Transverse colon (tissue), 4 donors: ENCODE data around the gene SLC44A4. TPM values are rescaled to one million over a fixed set of nuclear protein-coding genes. Genes with fewer than 3 reads are reported as not detected.
A peak's percentile ranks its signal among the peaks of the same experiment; 100 is the strongest.

Source experiments
- DNase-seq: peaks from one replicate; pipeline ENCODE4 v3.0.0-alpha.2; 2019
- H3K27ac ChIP-seq, 4 donors: fragments of 200-600 bp; sonication (generic); 2 replicates each; pipeline ENCODE4 v1.5.1; 2016 to 2018; ENCODE audit warnings: inconsistent platforms in 4 of 4
- H3K27me3 ChIP-seq: fragments of 200-600 bp; sonication (generic); 2 replicates; pipeline ENCODE4 v1.5.1; 2017; ENCODE audit warnings: inconsistent platforms
- H3K36me3 ChIP-seq, 4 donors: fragments of 200-600 bp; sonication (generic); 2 replicates each; pipeline ENCODE4 v1.5.1; 2017 to 2019; ENCODE audit warnings: inconsistent platforms in 4 of 4
- H3K4me1 ChIP-seq, 4 donors: fragments of 200-600 bp; sonication (generic); 2 replicates each; pipeline ENCODE4 v1.5.1; 2017 to 2020; ENCODE audit warnings: inconsistent platforms in 4 of 4
- H3K4me3 ChIP-seq, 4 donors: fragments of 200-600 bp; sonication (generic); 1 replicate in 1 of 4; 2 replicates in 3 of 4; pipeline versions ENCODE4 v1.5.1 to v1.6.1; 2017 to 2019; ENCODE audit warnings: inconsistent platforms in 4 of 4
- H3K9me3 ChIP-seq, 2 donors: fragments of 200-600 bp; sonication (generic); 2 replicates each; pipeline ENCODE4 v1.5.1; 2017 to 2019; ENCODE audit warnings: inconsistent platforms in 2 of 2
- CTCF ChIP-seq, 5 experiments: fragments of 200-600 bp in 3 of 5; fragments of 450-650 bp in 2 of 5; sonication (generic) in 3 of 5; IDR thresholded peaks; 1 replicate in 2 of 5; 2 replicates in 3 of 5; pipeline ENCODE4 v1.5.1; 2016 to 2017; ENCODE audit warnings: antibody characterized with exemption in 5 of 5, inconsistent platforms in 3 of 5, mild to moderate bottlenecking in 2 of 5, moderate library complexity in 1 of 5
- EP300 ChIP-seq: sonication (generic); formaldehyde crosslinking; IDR thresholded peaks from one replicate; pipeline ENCODE4 v1.6.1; 2017; ENCODE audit warnings: antibody characterized with exemption, low read depth
- POLR2A ChIP-seq: fragments of 450-650 bp; IDR thresholded peaks from one replicate; pipeline ENCODE4 v1.6.1; 2016; ENCODE audit warnings: antibody characterized with exemption, mild to moderate bottlenecking, moderate library complexity
- POLR2AphosphoS5 ChIP-seq, 3 donors: sonication (generic); formaldehyde crosslinking; IDR thresholded peaks; one replicate each; pipeline ENCODE4 v1.6.1; 2016; ENCODE audit warnings: antibody characterized with exemption in 3 of 3
- WGBS, 2 donors: methylation state at CpG; one replicate each; pipeline ENCODE4 v1.1.5; 2018; ENCODE audit warnings: low coverage in 1 of 2; 5-methylcytosine and 5-hydroxymethylcytosine counted together
- in situ Hi-C, 4 donors: fragments of 200-750 bp; cut with MboI; loops; one replicate each; pipeline versions ENCODE4 v1.15.0 to v1.15.1; 2017; ENCODE audit warnings: low sequenced_read_pairs in 3 of 4, low pct_ligation_motif_present in 1 of 4, low pct_unique_long_range_greater_than_20kb in 1 of 4
- intact Hi-C: fragments of 100-400 bp; cut with DNase I; formaldehyde crosslinking; loops from one replicate; pipeline ENCODE4 v1.15.1; 2023; ENCODE audit warnings: low total_unique reads
- total RNA-seq, 4 donors: library from RNA; depleted of rRNA; stranded (reverse); fragments of >200 nt; gene quantifications; one replicate each; pipeline ENCODE4 v1.1.0, GENCODE V29; 2016

SLC44A4 gene
- total RNA-seq, 4 donors from 2014 or later: 149 to 734 (median 395) TPM

GRCh38 chr6:31886541-31886991 lies 7.8 kb upstream of the SLC44A4 start:
- in situ Hi-C loops: no loop called here
- H3K4me1 ChIP-seq: no peaks in the 10 kb centered on the region
- intact Hi-C loops: no loop called here
- H3K27me3 ChIP-seq: no peaks in the 10 kb centered on the region
- WGBS, 2 donors: 94% methylated on average over 15 of the region's 18 CpGs; no CpG with 5 or more reads in 1 of the 2 donors
- H3K27ac ChIP-seq: no peak overlapping the region
- no peak for TF ChIP-seq POLR2AphosphoS5 (IDR thresholded peaks at IDR 0.05)
- no peak for TF ChIP-seq EP300
- peak; percentile 17 for TF ChIP-seq POLR2A
- no peak for TF ChIP-seq CTCF (IDR thresholded peaks at IDR 0.05)
- peaks cover 0 to 36% (median 9%) of the 10 kb centered on the region in 4 donors for H3K36me3 ChIP-seq
- no peaks in the 10 kb centered on the region for H3K9me3 ChIP-seq
- no peak overlapping the region for H3K4me3 ChIP-seq
- no peak for DNase-seq

GRCh38 chr6:31884528-31885035 lies 5.8 kb upstream of the SLC44A4 start:
- peaks cover 0 to 37% (median 16%) of the 10 kb centered on the region in 4 donors for H3K36me3 ChIP-seq
- H3K4me3 ChIP-seq: no peak overlapping the region
- TF ChIP-seq POLR2AphosphoS5 (IDR thresholded peaks at IDR 0.05) (no peak), EP300 (no peak), CTCF (IDR thresholded peaks at IDR 0.05) (no peak), POLR2A (no peak)
- no peak for DNase-seq
- H3K4me1 ChIP-seq: peaks cover 0 to 7% (median 4%) of the 10 kb centered on the region in 4 donors
- in situ Hi-C loops (no loop called here), intact Hi-C loops (no loop called here)
- no peaks in the 10 kb centered on the region for H3K27me3 ChIP-seq
- 94% methylated on average over 21 of the region's 22 CpGs; no CpG with 5 or more reads in 1 of the 2 donors for WGBS, 2 donors
- no peak overlapping the region for H3K27ac ChIP-seq
- H3K9me3 ChIP-seq: no peaks in the 10 kb centered on the region

DNA sequence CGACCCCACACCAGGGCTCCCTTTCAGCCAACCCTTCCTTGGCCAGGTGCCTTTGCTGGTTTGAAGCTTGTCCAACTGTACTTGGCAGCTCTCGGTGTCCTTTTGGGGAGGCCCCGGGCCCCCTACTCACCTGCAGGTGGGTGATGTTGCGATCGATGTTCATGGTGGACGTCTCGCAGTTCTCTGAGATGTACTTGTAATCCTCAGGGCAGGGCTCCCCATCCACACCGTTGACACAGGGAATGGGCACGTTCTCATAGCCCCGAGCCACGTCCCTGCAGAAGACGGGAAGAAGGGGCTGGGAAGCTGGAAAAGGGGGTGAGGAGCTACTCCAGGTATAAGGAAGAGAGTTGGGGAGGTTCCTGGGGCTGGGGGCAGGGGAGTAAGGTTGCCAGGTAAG lies 4.9 kb upstream of the SLC44A4 start:
- no peaks in the 10 kb centered on the region for H3K9me3 ChIP-seq
- H3K4me1 ChIP-seq: peaks cover 0 to 12% (median 8%) of the 10 kb centered on the region in 4 donors
- intact Hi-C loops (no loop called here), in situ Hi-C loops (no loop called here)
- H3K36me3 ChIP-seq: peaks cover 0 to 35% (median 16%) of the 10 kb centered on the region in 4 donors
- no peak overlapping the region for H3K4me3 ChIP-seq
- no peak overlapping the region for H3K27ac ChIP-seq
- no peak for DNase-seq
- 86 to 93% methylated on average over 4 to 12 of the region's 12 CpGs for WGBS, 2 donors
- H3K27me3 ChIP-seq: no peaks in the 10 kb centered on the region
- TF ChIP-seq POLR2A (no peak), EP300 (no peak), POLR2AphosphoS5 (IDR thresholded peaks at IDR 0.05) (no peak), CTCF (IDR thresholded peaks at IDR 0.05) (no peak)

DNA sequence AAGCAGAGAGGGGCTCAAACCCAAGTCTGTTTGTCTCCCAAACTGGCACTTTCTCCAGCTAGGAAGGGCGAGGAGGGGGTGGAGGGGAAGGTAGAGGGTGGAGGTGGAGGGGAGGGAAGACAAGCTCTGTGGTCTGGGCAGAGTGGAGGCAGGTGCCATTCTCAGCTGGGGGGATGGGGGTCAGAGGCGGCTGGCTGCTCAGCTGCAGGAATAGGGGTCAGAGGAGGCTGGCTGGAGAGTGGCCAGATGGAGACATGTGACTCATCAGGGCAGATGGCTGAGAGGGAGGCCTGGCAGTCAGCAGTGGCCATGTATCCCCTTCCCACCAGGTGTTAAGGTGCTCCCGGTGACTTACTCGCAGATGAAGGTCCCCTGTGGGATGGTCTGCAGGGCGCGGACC lies 3.5 kb upstream of the SLC44A4 start:
- in situ Hi-C loops (no loop called here), intact Hi-C loops (no loop called here)
- H3K27ac ChIP-seq: no peak overlapping the region
- H3K9me3 ChIP-seq: no peaks in the 10 kb centered on the region
- WGBS, 2 donors: 89% methylated on average over 6 of the region's 6 CpGs; no CpG with 5 or more reads in 1 of the 2 donors
- peaks cover 0 to 12% (median 8%) of the 10 kb centered on the region in 4 donors for H3K4me1 ChIP-seq
- DNase-seq: no peak
- H3K27me3 ChIP-seq: no peaks in the 10 kb centered on the region
- H3K4me3 ChIP-seq: no peak overlapping the region
- TF ChIP-seq EP300: no peak
- TF ChIP-seq CTCF (IDR thresholded peaks at IDR 0.05): no peak
- TF ChIP-seq POLR2AphosphoS5 (IDR thresholded peaks at IDR 0.05): no peak
- TF ChIP-seq POLR2A: no peak
- peaks cover 0 to 29% (median 13%) of the 10 kb centered on the region in 4 donors for H3K36me3 ChIP-seq
